GM23338 (cell line): ENCODE data around the gene UCK1. TPM values are rescaled to one million over a fixed set of nuclear protein-coding genes. Genes with fewer than 3 reads are reported as not detected.
A peak's percentile ranks its signal among the peaks of the same experiment; 100 is the strongest.

Source experiments
- ATAC-seq: fragments of 200-7000 bp; cut with Tn5 transposase; 3 replicates; pipeline ENCODE4 v1.9.1; 2020
- DNase-seq: peaks from one replicate; pipeline ENCODE4 v3.0.0-alpha.2; 2015; ENCODE audit warnings: low spot score
- H2AFZ ChIP-seq: fragments of 200-600 bp; sonication (generic); 2 replicates; pipeline ENCODE4 v1.8.0; 2016; ENCODE audit warnings: antibody characterized with exemption, mild to moderate bottlenecking, moderate library complexity
- H3F3A ChIP-seq: fragments of 200-600 bp; sonication (generic); replicated peaks from 2 replicates; pipeline ENCODE4 v1.8.0; 2017; ENCODE audit warnings: antibody characterized with exemption, mixed run types, low read depth
- H3K27ac ChIP-seq: fragments of 200-600 bp; sonication (generic); 2 replicates; pipeline ENCODE4 v1.6.1; 2016; ENCODE audit warnings: low read depth
- H3K27me3 ChIP-seq: fragments of 200-600 bp; sonication (generic); 2 replicates; pipeline ENCODE4 v1.8.0; 2016; ENCODE audit warnings: mild to moderate bottlenecking, mixed run types, moderate library complexity; ENCODE audit not compliant: insufficient read depth
- H3K36me3 ChIP-seq: fragments of 200-600 bp; sonication (generic); 2 replicates; pipeline ENCODE4 v1.8.0; 2016; ENCODE audit warnings: mild to moderate bottlenecking; ENCODE audit not compliant: insufficient read depth
- H3K4me1 ChIP-seq: fragments of 200-600 bp; sonication (generic); 2 replicates; pipeline ENCODE4 v1.8.0; 2016; ENCODE audit warnings: mild to moderate bottlenecking, moderate library complexity; ENCODE audit not compliant: insufficient read depth
- H3K4me2 ChIP-seq: fragments of 200-600 bp; sonication (generic); 2 replicates; pipeline ENCODE4 v1.7.1; 2017; ENCODE audit warnings: mixed run types
- H3K4me3 ChIP-seq: fragments of 200-600 bp; sonication (generic); 2 replicates; pipeline ENCODE4 v1.6.1; 2016; ENCODE audit warnings: mixed run types
- H3K79me2 ChIP-seq: fragments of 200-600 bp; sonication (generic); replicated peaks from 2 replicates; pipeline ENCODE4 v1.8.0; 2017; ENCODE audit warnings: mild to moderate bottlenecking; ENCODE audit not compliant: insufficient read depth
- H3K9me2 ChIP-seq: fragments of 200-600 bp; sonication (generic); 2 replicates; pipeline ENCODE4 v1.8.0; 2017; ENCODE audit not compliant: insufficient read depth
- H4K20me1 ChIP-seq: fragments of 200-600 bp; sonication (generic); replicated peaks from 2 replicates; pipeline ENCODE4 v1.8.0; 2017; ENCODE audit warnings: mild to moderate bottlenecking; ENCODE audit not compliant: insufficient read depth
- H3K27ac Mint-ChIP-seq: 2 replicates; pipeline ENCODE4 v1.8.0; 2020; ENCODE audit warnings: inconsistent platforms, mild to moderate bottlenecking, moderate library complexity, mixed read lengths
- H3K27me3 Mint-ChIP-seq: 3 replicates; pipeline ENCODE4 v1.8.0; 2022; ENCODE audit warnings: low read depth, mild to moderate bottlenecking, moderate library complexity, mixed read lengths, inconsistent platforms; ENCODE audit not compliant: insufficient read depth, poor library complexity
- H3K36me3 Mint-ChIP-seq: 3 replicates; pipeline ENCODE4 v1.8.0; 2021; ENCODE audit warnings: low read depth, mild to moderate bottlenecking, inconsistent platforms, moderate library complexity, mixed read lengths
- H3K4me1 Mint-ChIP-seq: 3 replicates; pipeline ENCODE4 v1.8.0; 2020; ENCODE audit warnings: mild to moderate bottlenecking, inconsistent platforms, mixed read lengths
- H3K4me3 Mint-ChIP-seq: 3 replicates; pipeline ENCODE4 v1.8.0; 2021; ENCODE audit warnings: moderate library complexity, mild to moderate bottlenecking, inconsistent platforms, mixed read lengths
- H3K9me3 Mint-ChIP-seq: 3 replicates; pipeline ENCODE4 v1.8.0; 2020; ENCODE audit warnings: moderate library complexity, mild to moderate bottlenecking, inconsistent platforms, mixed read lengths
- CREB1 ChIP-seq: fragments of 250-450 bp; sonication (Bioruptor Pico); IDR thresholded peaks from 2 replicates; pipeline ENCODE4 v1.5.0; 2020; ENCODE audit warnings: low read depth, mild to moderate bottlenecking, moderate library complexity
- CTCF ChIP-seq, 2 experiments: fragments of 200-600 bp in 1 of 2; sonication (generic) in 1 of 2; conservative IDR thresholded peaks; 2 replicates each; pipeline versions ENCODE4 v1.5.1 to v1.6.1; 2016 to 2017; ENCODE audit warnings: antibody characterized with exemption in 2 of 2, low read depth in 2 of 2, mild to moderate bottlenecking in 2 of 2, moderate library complexity in 1 of 2
- EZH2 ChIP-seq: fragments of 200-600 bp; sonication (generic); IDR thresholded peaks from one replicate; pipeline ENCODE4 v1.8.0; 2017; ENCODE audit warnings: antibody characterized with exemption, mild to moderate bottlenecking, low read depth; ENCODE audit not compliant: unreplicated experiment
- EZH2phosphoT487 ChIP-seq: fragments of 200-600 bp; sonication (generic); IDR thresholded peaks from one replicate; pipeline ENCODE4 v1.8.1; 2018; ENCODE audit warnings: antibody characterized with exemption; ENCODE audit not compliant: unreplicated experiment
- JUNB ChIP-seq: IDR thresholded peaks from one replicate; pipeline ENCODE4 v1.6.1; 2016; ENCODE audit warnings: antibody characterized with exemption; ENCODE audit not compliant: unreplicated experiment
- NANOG ChIP-seq: IDR thresholded peaks from 2 replicates; pipeline ENCODE4 v1.6.1; 2016; ENCODE audit warnings: antibody characterized with exemption, borderline replicate concordance
- POLR2AphosphoS5 ChIP-seq: IDR thresholded peaks from 2 replicates; pipeline ENCODE4 v1.6.1; 2016; ENCODE audit warnings: antibody characterized with exemption, low read depth
- REST ChIP-seq: IDR thresholded peaks from one replicate; pipeline ENCODE4 v1.6.1; 2018; ENCODE audit warnings: antibody characterized with exemption; ENCODE audit not compliant: unreplicated experiment
- STAT1 ChIP-seq: IDR thresholded peaks from one replicate; pipeline ENCODE4 v1.6.1; 2016; ENCODE audit warnings: antibody characterized with exemption; ENCODE audit not compliant: unreplicated experiment
- ZNF331 ChIP-seq: fragments of 250-450 bp; sonication (Bioruptor Pico); IDR thresholded peaks from 2 replicates; pipeline ENCODE4 v1.5.0; 2020; ENCODE audit warnings: low read depth, mild to moderate bottlenecking, moderate library complexity
- ZNF462 ChIP-seq: fragments of 250-450 bp; sonication (Bioruptor Pico); IDR thresholded peaks from 2 replicates; pipeline ENCODE4 v1.5.0; 2020; ENCODE audit warnings: mild to moderate bottlenecking, moderate library complexity
- polyA plus RNA-seq: library from polyadenylated mRNA; unstranded; fragments of >200 nt; fragmentation: Nextera tagmentation; extraction: Ambion mirVana; gene quantifications from 2 replicates; pipeline ENCODE4 v1.2.1, GENCODE V29; 2016
- total RNA-seq: library from RNA; depleted of rRNA; stranded (reverse); fragments of >200 nt; shearing (Covaris generic); gene quantifications from 2 replicates; pipeline ENCODE4 v1.2.3, GENCODE V29; 2014
- TF ChIP-seq, protein P1 (sequence below): IDR thresholded peaks from 2 replicates; pipeline ENCODE4 v1.6.1; 2016; ENCODE audit warnings: antibody characterized with exemption

Gene UCK1
- total and polyA plus RNA-seq, 2 experiments from 2014 or later, result 23.4 to 35.9 TPM

DNA sequence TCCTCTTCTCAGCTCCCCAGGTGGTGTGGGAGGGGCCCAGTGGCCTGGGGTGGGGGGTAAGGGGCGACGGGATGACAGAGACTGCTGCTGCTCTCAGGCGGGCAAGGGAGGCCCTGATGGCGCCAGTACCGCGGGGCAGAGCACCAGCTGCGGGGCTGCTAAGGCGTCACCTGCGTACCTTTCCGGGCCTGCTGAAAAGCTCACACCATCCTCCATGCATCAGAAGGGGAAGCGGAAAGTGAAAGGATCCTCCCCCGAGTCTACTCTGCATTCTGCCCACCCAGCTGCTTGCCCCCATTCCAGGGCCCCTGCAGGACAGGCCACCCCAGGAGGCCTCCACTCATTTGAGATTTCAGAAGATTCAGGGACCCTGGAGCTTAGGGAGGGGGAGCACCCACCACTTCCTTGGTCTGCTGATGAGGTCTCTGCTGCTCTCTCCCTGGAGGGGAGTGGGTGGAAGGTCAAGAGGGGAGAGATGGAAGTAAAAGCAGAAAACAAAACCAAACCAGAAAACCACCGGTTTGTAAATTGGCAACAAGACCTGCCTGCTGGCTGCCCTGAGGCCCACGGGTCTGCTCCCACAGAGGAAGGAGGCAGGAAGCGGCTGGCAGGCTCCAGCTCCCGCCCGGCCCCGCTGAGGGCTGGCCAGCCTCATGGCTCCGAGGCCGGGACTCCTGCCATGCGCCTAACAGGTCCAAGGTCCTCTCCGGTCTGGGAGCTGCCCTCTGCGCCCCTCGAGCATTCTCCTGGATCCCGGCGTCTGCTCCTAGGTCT, 47.9 kb upstream of the UCK1 start:
- ATAC-seq, result no peak
- Histone ChIP-seq H3K9me2 (no peaks in the 10 kb centered on the region), H3K4me2 (no peak overlapping the region), H3K36me3 (no peaks in the 10 kb centered on the region), H3K27ac (no peak overlapping the region), H4K20me1 (no peaks in the 10 kb centered on the region), H2AFZ (no peak overlapping the region), H3F3A (no peaks in the 10 kb centered on the region), H3K27me3 (no peaks in the 10 kb centered on the region), H3K4me1 (no peaks in the 10 kb centered on the region), H3K79me2 (no peaks in the 10 kb centered on the region), H3K4me3 (no peak overlapping the region)
- no peaks in the 10 kb centered on the region for H3K9me3 Mint-ChIP-seq
- H3K27me3 Mint-ChIP-seq, result peaks cover 19% of the 10 kb centered on the region
- peak overlapping the region; percentile 74; the same call in 1 of the 2 replicates for H3K27ac Mint-ChIP-seq
- TF ChIP-seq JUNB (no peak), EZH2 (no peak), POLR2AphosphoS5 (no peak), CREB1 (CRISPR knock-in tag) (no peak), ZNF331 (no peak), ZNF462 (CRISPR knock-in tag) (no peak), NANOG (no peak), CTCF (conservative IDR thresholded peaks at IDR 0.05; ENCODE audit: low read depth in 2 of 2) (no peak), STAT1 (no peak), REST (no peak), EZH2phosphoT487 (no peak)
- TF ChIP-seq, protein P1, sequence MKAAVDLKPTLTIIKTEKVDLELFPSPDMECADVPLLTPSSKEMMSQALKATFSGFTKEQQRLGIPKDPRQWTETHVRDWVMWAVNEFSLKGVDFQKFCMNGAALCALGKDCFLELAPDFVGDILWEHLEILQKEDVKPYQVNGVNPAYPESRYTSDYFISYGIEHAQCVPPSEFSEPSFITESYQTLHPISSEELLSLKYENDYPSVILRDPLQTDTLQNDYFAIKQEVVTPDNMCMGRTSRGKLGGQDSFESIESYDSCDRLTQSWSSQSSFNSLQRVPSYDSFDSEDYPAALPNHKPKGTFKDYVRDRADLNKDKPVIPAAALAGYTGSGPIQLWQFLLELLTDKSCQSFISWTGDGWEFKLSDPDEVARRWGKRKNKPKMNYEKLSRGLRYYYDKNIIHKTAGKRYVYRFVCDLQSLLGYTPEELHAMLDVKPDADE, result no peak
- H3K4me1 Mint-ChIP-seq, result peaks cover 2% of the 10 kb centered on the region; the same call in 1 of the 3 replicates
- no peak overlapping the region for H3K4me3 Mint-ChIP-seq
- no peak for DNase-seq
- peaks cover 18% of the 10 kb centered on the region for H3K36me3 Mint-ChIP-seq
